ENCODE measurements around the gene SUPT3H.
"Not testable (repeated sequence)": the region's sequence is repeated elsewhere in the genome, so short reads cannot be mapped to it uniquely, and the experiment has no call there.

SUPT3H gene

DNA sequence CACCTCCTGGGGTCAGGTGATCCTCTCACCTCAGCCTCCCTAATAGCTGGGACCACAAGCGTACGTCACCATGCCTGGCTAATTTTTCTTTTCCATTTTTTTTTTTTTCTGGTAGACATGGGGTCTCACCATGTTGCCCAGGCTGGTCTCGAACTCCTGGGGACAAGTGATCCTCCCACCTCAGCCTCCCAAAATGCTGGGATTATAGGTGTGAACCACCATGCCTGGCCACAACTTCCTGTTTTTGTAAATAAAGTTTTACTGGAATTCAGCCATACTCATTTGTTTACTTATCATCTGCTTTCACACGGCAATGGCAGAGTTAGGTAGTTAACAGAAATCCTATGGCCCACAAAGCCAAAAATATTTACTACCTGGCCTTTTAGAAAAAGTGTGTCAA, 57.4 kb downstream of the SUPT3H start:
- FAIRE-seq, result no peak

DNA sequence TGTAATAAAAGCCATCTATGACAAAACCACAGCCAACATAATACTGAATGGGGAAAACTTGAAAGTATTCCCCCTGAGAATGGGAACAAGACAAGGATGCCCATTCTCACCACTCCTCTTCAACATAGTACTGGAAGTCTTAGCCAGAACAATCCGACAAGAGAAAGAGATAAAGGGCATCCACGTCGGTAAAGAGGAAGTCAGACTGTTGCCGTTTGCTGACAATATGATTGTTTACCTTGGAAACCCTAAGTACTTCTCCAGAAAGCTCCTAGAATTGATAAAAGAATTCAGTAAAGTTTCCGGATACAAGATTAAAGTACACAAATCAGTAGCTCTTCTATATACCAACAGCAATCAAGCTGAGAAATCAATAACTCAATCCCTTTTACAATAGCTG, 63.6 kb downstream of the SUPT3H start:
- no peak for FAIRE-seq

- FAIRE-seq, result no peak
Measured at GRCh38 chr6:45310118-45310788, 67.5 kb downstream of the SUPT3H start.

DNA sequence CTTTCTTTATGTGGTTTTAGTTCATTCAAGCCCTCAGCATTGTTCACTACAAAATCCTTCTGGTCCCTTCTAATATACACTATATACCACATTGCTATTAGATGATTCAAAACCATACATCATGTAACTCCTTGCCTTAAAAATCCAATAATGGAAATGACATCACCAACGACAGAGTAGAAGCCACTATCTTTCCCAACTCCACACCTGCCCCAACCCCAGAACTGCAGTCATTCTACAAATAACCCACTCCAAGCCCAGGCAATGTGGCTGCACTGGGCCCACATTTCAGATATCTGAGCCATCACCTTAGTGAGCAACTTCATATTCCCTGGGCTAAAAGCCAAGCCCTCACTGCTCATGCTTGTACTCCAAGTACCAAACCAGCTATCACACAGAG, 72.2 kb downstream of the SUPT3H start:
- FAIRE-seq, result no peak

GRCh38 chr6:45302832-45303231, 74.9 kb downstream of the SUPT3H start:
- no peak for FAIRE-seq

DNA sequence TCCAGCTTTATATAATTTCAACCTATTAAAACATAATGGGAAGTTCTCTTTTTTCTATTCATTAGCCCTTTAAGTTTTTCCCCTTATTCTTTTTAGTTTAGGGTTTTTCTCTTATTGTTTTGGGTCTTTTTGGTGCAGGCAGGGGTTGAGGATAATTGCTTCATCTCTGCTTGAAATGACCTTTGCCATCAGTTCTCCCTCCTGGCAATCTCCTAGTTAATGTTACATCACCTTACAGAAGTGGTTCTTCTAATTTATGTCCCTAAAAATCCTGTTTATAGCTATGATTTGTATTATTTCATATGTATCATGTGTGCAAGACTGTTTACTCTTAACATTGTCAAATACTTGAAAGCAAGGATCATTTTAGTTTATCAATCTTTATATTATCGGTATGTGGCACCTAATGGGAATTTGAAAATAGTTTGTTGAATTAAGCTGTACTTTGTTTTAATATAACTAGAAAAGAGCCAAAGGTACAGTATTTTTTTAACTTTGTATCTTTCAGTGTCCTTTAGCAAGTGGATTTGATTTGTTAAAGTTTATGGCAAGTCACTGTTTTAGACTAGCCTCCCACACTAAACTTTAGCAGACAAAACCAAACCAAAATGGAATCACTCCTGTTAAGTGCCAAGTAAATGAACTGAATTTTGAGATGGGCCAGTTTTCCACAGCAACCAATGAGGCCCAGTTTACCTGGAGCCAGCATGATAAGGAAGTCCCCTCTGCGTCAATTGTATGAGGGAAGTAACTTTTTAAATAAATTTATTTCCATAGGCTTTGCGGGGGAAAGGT, 76.2 kb downstream of the SUPT3H start:
- no peak for FAIRE-seq

DNA sequence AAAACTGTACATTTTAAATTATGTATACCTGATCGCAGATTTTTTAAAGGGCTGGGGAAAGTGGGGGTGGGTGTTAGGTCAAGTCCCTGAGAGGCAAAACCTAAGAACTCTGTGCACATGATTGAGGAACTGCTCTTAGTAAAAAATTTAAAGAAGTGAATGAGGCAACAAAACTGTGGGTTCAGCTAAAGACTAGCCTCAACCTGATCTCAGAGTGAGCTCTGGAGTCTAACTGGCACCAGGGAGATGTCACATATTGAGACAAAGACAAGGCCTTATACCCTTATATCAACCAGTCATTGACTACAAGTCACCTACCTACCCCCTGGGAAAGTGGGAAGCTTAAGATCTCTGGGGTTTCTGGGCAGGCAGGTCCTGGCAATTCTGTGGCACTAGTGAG, 77.0 kb downstream of the SUPT3H start:
- no peak for FAIRE-seq

- no peak for FAIRE-seq
Measured at GRCh38 chr6:45299096-45299581, 78.6 kb downstream of the SUPT3H start.

DNA sequence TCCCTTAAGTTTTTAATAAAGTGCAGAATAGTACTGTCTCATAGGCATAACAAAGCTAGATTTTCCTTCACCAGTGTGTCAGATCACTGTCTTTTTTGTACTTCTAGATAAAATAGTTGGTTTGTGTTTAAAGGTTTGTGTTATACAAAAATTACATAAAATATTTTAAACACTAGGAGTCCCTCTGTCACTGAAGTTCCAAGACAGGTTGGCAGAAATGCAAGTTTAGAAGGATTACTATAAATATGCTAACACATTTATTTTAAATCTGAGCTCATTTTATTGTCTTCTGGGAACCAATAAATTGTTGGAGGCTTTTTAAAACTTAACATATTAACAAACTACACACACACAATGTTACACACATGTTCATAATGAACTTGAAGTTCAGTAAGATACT, 80.4 kb downstream of the SUPT3H start:
- no peak for FAIRE-seq

DNA sequence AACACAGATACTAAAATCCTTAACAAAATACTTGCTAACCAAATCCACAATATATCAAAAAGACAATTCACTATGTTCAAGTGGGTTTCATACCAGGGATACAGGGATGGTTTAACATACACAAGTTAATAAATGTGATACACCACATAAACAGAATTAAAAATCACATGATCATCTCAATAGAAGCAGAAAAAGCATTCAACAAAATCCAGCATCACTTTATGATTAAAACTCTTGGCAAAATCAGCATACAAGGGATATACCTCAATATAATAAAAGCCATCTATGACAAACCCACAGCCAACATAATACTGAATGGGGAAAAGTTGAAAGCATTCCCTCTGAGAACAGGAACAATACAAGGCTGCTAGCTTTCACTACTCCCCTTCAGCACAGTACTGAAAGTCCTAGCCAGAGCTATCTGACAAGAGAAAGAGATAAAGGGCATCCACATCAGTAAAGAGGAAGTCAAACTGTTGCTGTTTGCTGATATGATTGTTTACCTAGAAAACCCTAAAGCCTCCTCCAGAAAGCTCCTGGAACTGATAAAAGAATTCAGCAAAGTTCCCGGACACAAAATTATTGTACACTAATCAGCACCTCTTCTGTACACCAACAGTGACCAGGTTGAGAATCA, 83.6 kb downstream of the SUPT3H start:
- FAIRE-seq, result not testable (repeated sequence)

- no peak for FAIRE-seq
Measured at GRCh38 chr6:45293306-45293705, 84.4 kb downstream of the SUPT3H start.

DNA sequence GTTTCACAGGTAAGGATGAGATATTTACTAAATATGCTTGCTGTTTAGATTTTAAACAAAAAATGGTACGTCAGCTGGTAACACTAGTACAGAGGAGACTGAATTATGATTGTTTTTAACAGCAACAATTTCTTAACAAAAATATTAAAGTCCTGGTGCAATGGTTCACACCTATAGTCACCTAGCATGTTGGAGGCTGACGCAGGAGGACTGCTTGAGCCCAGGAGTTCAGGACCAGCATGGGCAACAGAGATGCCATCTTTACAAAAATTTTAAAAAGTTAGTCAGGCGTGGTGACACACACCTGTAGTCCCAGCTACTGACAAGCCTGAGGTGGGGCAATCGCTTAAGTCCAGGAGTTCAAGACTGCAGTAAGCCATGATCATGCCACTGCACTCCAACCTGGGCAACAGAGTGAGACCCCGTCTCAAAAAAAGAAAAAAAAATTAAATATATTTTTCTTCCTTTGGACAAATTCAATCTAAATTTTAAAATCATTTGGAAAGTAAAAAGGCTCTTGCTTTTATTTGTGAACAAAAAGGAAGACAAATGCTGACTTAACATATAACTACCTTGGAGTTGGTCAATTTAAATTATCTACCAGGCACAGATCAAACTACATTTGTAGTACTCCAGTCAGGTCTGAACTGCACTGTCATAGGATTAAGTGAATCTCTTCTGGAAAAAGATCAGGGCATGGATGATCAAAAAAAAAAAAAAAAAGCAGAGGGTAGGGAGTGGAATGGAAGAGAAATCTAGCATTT, 87.8 kb downstream of the SUPT3H start:
- FAIRE-seq, result no peak

DNA sequence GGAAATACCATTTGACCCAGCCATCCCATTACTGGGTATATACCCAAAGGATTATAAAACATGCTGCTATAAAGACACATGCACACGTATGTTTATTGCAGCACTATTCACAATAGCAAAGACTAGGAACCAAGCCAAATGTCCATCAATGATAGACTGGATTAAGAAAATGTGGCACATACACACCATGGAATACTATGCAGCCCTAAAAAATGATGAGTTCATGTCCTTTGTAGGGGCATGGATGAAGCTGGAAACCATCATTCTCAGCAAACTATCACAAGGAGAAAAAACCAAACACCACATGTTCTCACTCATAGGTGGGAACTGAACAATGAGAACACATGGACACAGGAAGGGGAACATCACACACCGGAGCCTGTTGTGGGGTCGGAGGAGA, 91.0 kb downstream of the SUPT3H start:
- FAIRE-seq, result not testable (repeated sequence)

DNA sequence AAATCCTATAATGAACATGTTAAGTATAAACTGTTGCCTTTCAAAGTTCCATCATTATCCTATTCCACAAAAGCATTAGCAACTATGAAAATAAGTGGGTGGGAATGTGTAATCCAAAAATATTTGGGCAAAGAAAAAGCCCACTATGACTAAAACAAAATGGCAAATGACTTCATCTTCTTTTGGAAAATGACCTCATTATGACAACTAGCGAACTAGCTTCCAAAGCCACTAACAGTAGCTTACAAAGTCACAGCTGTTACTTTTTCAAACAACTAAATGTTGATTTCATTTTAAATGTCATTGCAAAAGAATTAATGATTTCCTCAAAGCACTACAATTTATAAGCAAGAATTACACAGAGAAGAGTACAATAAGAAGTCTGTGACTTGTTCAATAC, 99.4 kb downstream of the SUPT3H start:
- no peak for FAIRE-seq

- not testable (repeated sequence) for FAIRE-seq
Measured at GRCh38 chr6:45277741-45278140, 100.0 kb downstream of the SUPT3H start.

DNA sequence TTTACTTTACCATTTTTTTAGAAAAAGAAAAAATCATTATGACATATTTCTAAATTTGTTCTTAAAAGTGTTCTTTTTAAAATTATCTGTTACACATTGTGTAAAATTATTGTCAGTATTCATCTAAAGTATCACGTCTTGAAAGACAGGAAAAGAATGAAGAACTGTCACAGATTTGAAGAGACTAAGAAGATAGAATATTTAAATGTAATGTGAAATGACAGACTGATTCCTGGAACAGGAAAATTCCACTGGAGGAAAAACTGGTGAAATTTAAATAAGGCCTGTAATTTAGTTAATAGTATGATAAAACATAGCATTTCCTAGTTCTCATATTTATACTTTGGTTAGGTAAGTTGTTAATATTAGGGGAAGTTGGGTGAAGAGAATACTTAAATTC, 102.4 kb downstream of the SUPT3H start:
- no peak for FAIRE-seq

- FAIRE-seq, result no peak
Measured at GRCh38 chr6:45272626-45273025, 105.1 kb downstream of the SUPT3H start.

GRCh38 chr6:45265246-45265645, 112.5 kb downstream of the SUPT3H start:
- no peak for FAIRE-seq

DNA sequence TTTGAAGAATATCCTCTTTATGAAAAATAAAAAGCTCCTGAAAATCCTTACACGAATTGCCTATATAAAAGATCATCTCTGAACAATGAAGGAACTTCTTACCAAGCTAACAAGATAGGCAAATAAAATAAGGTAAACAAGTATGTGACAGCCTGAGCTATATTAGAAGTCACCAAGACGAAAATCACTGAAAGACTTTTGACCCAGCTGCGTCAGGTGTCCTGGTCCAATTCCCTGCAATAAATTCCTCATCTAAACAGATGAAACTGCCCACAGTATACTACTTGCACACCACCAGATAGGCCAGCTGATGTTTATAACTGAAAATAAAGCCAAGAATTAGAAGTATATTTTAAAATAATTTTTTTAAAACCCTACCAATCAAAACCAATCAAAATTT, 117.0 kb downstream of the SUPT3H start:
- no peak for FAIRE-seq

DNA sequence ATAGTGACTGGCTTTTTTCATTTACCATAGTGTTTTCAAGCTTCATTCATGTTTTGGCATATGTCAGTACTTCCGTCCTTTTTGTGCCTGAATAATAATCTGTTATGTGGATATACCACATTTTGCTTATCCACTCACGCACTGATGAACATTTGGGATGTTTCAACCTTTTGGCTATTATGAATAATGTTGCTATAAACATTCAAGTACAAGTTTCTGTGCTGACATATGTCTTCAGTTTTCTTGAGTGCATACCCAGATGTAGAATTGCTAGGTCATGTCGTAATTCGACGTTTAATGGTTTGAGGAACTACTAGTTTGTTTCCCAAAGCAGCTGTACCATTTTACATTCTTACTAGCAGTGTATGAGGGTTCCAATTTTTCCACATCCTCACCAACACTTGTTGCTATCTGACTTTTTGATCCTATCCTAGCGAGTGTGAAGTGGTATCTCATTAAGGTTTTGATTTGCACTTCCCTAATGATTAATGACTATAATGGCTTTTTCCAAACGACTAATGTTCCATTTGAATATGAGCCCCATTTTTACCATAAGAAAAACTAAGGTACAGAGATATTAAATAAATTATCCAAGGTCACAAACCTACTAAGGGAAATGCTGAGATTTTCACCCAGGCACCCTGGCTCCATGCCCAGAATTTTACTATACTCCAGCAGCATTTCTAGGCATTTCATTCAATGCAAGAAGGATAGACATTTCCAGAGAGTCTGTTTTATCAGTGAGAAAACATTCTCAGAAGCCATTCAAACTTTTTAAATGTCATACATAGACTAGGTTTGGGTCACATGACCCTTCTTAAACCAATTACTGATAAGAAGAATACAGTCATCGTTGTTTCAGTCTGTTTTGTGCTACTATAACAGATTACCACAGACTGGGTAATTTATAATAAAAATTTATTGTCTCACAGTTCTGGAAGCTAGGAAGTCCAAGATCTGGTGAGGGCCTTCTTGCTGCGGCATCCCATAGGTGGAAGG, 120.7 kb downstream of the SUPT3H start:
- no peak for FAIRE-seq

GRCh38 chr6:45255434-45255833, 122.3 kb downstream of the SUPT3H start:
- no peak for FAIRE-seq

- FAIRE-seq, result no peak
Measured at GRCh38 chr6:45254253-45254652, 123.5 kb downstream of the SUPT3H start.
